WTC11 (cell line): ENCODE measurements around the gene SRRM3. TPM values are rescaled to one million over a fixed set of nuclear protein-coding genes. Genes with fewer than 3 reads are reported as not detected.

ENCODE experiments used
- ATAC-seq: fragments of 200-7000 bp; cut with Tn5 transposase; 2 replicates; pipeline ENCODE4 v1.10.0; 2021; ENCODE audit warnings: mild to moderate bottlenecking, moderate library complexity
- CTCF ChIA-PET: fragments of 300-600 bp; sonication (Branson Sonifier 250); formaldehyde crosslinking; loops from one replicate; lab custom pipeline; 2021; ENCODE audit warnings: antibody characterized with exemption; lab: Charles Lee
- POLR2A ChIA-PET: fragments of 350-600 bp; sonication (Branson Sonifier 250); formaldehyde crosslinking; loops from one replicate; lab custom pipeline; 2021; ENCODE audit warnings: antibody characterized with exemption; lab: Charles Lee
- DNase-seq: peaks from one replicate; pipeline ENCODE4 v3.0.0; 2021; ENCODE audit warnings: low spot score
- H3K27ac Mint-ChIP-seq: 2 replicates; pipeline ENCODE4 v1.8.0; 2021; ENCODE audit warnings: mixed read lengths
- H3K27me3 Mint-ChIP-seq: 2 replicates; pipeline ENCODE4 v1.8.0; 2021; ENCODE audit warnings: low read depth, mild to moderate bottlenecking, moderate library complexity, mixed read lengths
- H3K36me3 Mint-ChIP-seq: 2 replicates; pipeline ENCODE4 v1.8.0; 2021; ENCODE audit warnings: mixed read lengths
- H3K4me1 Mint-ChIP-seq: 2 replicates; pipeline ENCODE4 v1.8.0; 2022; ENCODE audit warnings: mixed read lengths
- H3K4me3 Mint-ChIP-seq: 2 replicates; pipeline ENCODE4 v1.8.0; 2021; ENCODE audit warnings: mild to moderate bottlenecking, moderate library complexity, mixed read lengths
- H3K9me3 Mint-ChIP-seq: 2 replicates; pipeline ENCODE4 v1.8.0; 2021; ENCODE audit warnings: mixed read lengths
- CBFB ChIP-seq: sonication (generic); formaldehyde crosslinking; IDR thresholded peaks from 2 replicates; pipeline ENCODE4 v1.8.1; 2022; ENCODE audit warnings: mild to moderate bottlenecking, low read depth, missing genetic modification reagents
- CREB1 ChIP-seq: sonication (generic); formaldehyde crosslinking; IDR thresholded peaks from 2 replicates; pipeline ENCODE4 v1.8.0; 2023; ENCODE audit warnings: mild to moderate bottlenecking, missing genetic modification reagents
- CREM ChIP-seq: sonication (generic); formaldehyde crosslinking; IDR thresholded peaks from 2 replicates; pipeline ENCODE4 v1.8.1; 2022; ENCODE audit warnings: mild to moderate bottlenecking, missing genetic modification reagents, moderate library complexity
- FOXJ3 ChIP-seq: sonication (generic); formaldehyde crosslinking; IDR thresholded peaks from 2 replicates; pipeline ENCODE4 v1.9.0; 2021; ENCODE audit warnings: missing genetic modification reagents, mild to moderate bottlenecking, borderline replicate concordance
- GABPB1 ChIP-seq: sonication (generic); formaldehyde crosslinking; IDR thresholded peaks from 2 replicates; pipeline ENCODE4 v1.8.1; 2023; ENCODE audit warnings: mild to moderate bottlenecking, missing genetic modification reagents
- MXD4 ChIP-seq: fragments of 250-450 bp; sonication (Bioruptor Pico); IDR thresholded peaks from 2 replicates; pipeline ENCODE4 v1.8.0; 2021; ENCODE audit warnings: mild to moderate bottlenecking, moderate library complexity, borderline replicate concordance
- OVOL2 ChIP-seq: fragments of 250-450 bp; sonication (Bioruptor Pico); IDR thresholded peaks from 2 replicates; pipeline ENCODE4 v1.9.0; 2021; ENCODE audit warnings: mild to moderate bottlenecking, borderline replicate concordance
- RORB ChIP-seq: fragments of 250-450 bp; sonication (Bioruptor Pico); IDR thresholded peaks from 2 replicates; pipeline ENCODE4 v1.9.0; 2021; ENCODE audit warnings: mild to moderate bottlenecking
- SOX15 ChIP-seq: fragments of 250-450 bp; sonication (Bioruptor Pico); IDR thresholded peaks from 2 replicates; pipeline ENCODE4 v1.9.0; 2021; ENCODE audit warnings: mild to moderate bottlenecking
- SP1 ChIP-seq: sonication (generic); formaldehyde crosslinking; conservative IDR thresholded peaks from 2 replicates; pipeline ENCODE4 v1.8.1; 2022; ENCODE audit warnings: missing genetic modification reagents
- TEAD4 ChIP-seq: sonication (generic); formaldehyde crosslinking; IDR thresholded peaks from 2 replicates; pipeline ENCODE4 v1.8.0; 2022; ENCODE audit warnings: mild to moderate bottlenecking, missing genetic modification reagents
- ZNF121 ChIP-seq: sonication (generic); formaldehyde crosslinking; IDR thresholded peaks from 2 replicates; pipeline ENCODE4 v1.8.0; 2023; ENCODE audit warnings: missing genetic modification reagents
- ZNF423 ChIP-seq: fragments of 250-450 bp; sonication (Bioruptor Pico); IDR thresholded peaks from 2 replicates; pipeline ENCODE4 v2.1.2; 2022; ENCODE audit warnings: mild to moderate bottlenecking, moderate library complexity
- total RNA-seq: library from RNA; stranded (reverse); gene quantifications from 3 replicates; pipeline ENCODE4 v1.2.3, GENCODE V29; 2021
- TF ChIP-seq, protein P1 (sequence below): sonication (generic); formaldehyde crosslinking; conservative IDR thresholded peaks from 2 replicates; pipeline ENCODE4 v1.8.1; 2022; ENCODE audit warnings: mild to moderate bottlenecking, missing genetic modification reagents
- TF ChIP-seq, protein P2 (sequence below): sonication (generic); formaldehyde crosslinking; IDR thresholded peaks from 2 replicates; pipeline ENCODE4 v1.8.1; 2023; ENCODE audit warnings: mild to moderate bottlenecking, moderate library complexity, missing genetic modification reagents
- TF ChIP-seq, protein P3 (sequence below): fragments of 250-450 bp; sonication (Bioruptor Pico); IDR thresholded peaks from 2 replicates; pipeline ENCODE4 v1.9.0; 2021; ENCODE audit warnings: mild to moderate bottlenecking
- TF ChIP-seq, protein P4 (sequence below): sonication (generic); formaldehyde crosslinking; IDR thresholded peaks from 2 replicates; pipeline ENCODE4 v1.8.1; 2022; ENCODE audit warnings: low read depth, mild to moderate bottlenecking, moderate library complexity, missing genetic modification reagents, borderline replicate concordance
- TF ChIP-seq, protein P5 (sequence below): fragments of 200-600 bp; IDR thresholded peaks from 2 replicates; pipeline ENCODE4 v1.8.0; 2022; ENCODE audit warnings: antibody characterized with exemption
- TF ChIP-seq, protein P6 (sequence below): fragments of 250-450 bp; sonication (Bioruptor Pico); IDR thresholded peaks from 2 replicates; pipeline ENCODE4 v1.8.0; 2021; ENCODE audit warnings: mild to moderate bottlenecking
- TF ChIP-seq, protein P7 (sequence below): sonication (generic); formaldehyde crosslinking; IDR thresholded peaks from 2 replicates; pipeline ENCODE4 v1.8.0; 2023; ENCODE audit warnings: missing genetic modification reagents, mild to moderate bottlenecking, borderline replicate concordance

The SRRM3 gene
- total RNA-seq, 1 experiment from 2014 or later = 17.7 TPM

DNA sequence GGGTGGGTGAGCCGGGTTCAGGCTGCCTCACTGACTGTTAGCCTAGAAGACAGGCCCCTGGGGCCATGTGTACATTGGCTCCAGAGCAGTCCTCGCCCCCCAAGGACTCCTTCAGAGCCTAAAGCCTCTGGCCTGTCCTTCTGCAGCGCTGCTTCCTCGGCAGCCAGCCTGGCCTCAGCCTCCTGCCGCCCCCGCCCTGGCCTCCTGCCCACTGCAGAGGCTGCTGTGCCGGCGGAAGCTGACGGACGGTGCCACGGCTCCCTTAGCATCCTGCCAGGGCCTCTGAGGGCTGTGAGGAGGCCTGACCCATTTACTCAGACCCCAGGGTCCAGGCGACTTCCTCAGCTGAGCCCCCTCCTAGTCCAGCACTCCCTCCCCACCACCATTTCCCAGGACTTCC, 4.9 kb downstream of the SRRM3 start:
- peaks cover 9% of the 10 kb centered on the region for H3K4me1 Mint-ChIP-seq
- ATAC-seq = no peak
- no peak for DNase-seq
- POLR2A ChIA-PET = no interaction called here
- TF ChIP-seq, protein P1, sequence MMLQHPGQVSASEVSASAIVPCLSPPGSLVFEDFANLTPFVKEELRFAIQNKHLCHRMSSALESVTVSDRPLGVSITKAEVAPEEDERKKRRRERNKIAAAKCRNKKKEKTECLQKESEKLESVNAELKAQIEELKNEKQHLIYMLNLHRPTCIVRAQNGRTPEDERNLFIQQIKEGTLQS (CRISPR knock-in tag) = no peak
- TF ChIP-seq, all 79 proteins: peak for 0
- Mint-ChIP-seq H3K27ac (no peak overlapping the region), H3K27me3 (peaks cover 24% of the 10 kb centered on the region), H3K36me3 (no peaks in the 10 kb centered on the region), H3K9me3 (no peaks in the 10 kb centered on the region), H3K4me3 (no peak overlapping the region)
- CTCF ChIA-PET = interaction anchor here (0.5 kb wide), 1 partner anchor 138 kb away, joined by 6 read pairs; no protein-coding TSS in a partner anchor

DNA sequence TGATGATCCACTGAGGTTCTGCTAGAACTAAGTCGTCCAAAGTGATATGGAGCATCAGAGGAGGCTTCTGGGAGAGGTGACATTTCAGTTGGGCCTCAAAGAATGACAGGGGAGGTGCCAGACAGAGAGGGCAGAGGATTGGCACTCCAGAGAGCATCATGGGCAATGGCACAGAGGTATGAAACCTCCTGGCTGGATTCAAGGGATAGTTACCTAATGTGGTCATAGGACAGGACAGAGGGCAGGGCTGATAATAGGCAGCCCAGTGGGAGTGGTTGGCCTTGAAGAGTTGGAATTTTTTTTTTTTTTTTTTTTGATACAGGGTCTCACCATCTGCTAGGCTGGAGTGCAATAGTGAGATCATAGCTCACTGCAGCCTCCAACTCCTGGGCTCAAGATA, 7.6 kb downstream of the SRRM3 start:
- ChIA-PET CTCF (interaction anchor here (1.0 to 1.8 kb wide), 2 partner anchors 11 to 24 kb away, joined by 3 to 6 read pairs; no protein-coding TSS in a partner anchor), POLR2A (no interaction called here)
- Mint-ChIP-seq H3K27me3 (peaks cover 11% of the 10 kb centered on the region), H3K4me3 (no peak overlapping the region), H3K9me3 (no peaks in the 10 kb centered on the region), H3K36me3 (no peaks in the 10 kb centered on the region), H3K4me1 (peaks cover 3% of the 10 kb centered on the region), H3K27ac (no peak overlapping the region)
- no peak for ATAC-seq
- TF ChIP-seq GABPB1 (CRISPR knock-in tag) (no peak), FOXJ3 (CRISPR knock-in tag) (no peak), CREM (CRISPR knock-in tag) (no peak), CREB1 (no peak), CBFB (CRISPR knock-in tag) (no peak)
- TF ChIP-seq, protein P2, sequence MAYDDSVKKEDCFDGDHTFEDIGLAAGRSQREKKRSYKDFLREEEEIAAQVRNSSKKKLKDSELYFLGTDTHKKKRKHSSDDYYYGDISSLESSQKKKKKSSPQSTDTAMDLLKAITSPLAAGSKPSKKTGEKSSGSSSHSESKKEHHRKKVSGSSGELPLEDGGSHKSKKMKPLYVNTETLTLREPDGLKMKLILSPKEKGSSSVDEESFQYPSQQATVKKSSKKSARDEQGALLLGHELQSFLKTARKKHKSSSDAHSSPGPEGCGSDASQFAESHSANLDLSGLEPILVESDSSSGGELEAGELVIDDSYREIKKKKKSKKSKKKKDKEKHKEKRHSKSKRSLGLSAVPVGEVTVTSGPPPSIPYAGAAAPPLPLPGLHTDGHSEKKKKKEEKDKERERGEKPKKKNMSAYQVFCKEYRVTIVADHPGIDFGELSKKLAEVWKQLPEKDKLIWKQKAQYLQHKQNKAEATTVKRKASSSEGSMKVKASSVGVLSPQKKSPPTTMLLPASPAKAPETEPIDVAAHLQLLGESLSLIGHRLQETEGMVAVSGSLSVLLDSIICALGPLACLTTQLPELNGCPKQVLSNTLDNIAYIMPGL = no peak
- TF ChIP-seq, protein P3, sequence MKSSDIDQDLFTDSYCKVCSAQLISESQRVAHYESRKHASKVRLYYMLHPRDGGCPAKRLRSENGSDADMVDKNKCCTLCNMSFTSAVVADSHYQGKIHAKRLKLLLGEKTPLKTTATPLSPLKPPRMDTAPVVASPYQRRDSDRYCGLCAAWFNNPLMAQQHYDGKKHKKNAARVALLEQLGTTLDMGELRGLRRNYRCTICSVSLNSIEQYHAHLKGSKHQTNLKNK (CRISPR knock-in tag) = no peak
- DNase-seq = no peak

DNA sequence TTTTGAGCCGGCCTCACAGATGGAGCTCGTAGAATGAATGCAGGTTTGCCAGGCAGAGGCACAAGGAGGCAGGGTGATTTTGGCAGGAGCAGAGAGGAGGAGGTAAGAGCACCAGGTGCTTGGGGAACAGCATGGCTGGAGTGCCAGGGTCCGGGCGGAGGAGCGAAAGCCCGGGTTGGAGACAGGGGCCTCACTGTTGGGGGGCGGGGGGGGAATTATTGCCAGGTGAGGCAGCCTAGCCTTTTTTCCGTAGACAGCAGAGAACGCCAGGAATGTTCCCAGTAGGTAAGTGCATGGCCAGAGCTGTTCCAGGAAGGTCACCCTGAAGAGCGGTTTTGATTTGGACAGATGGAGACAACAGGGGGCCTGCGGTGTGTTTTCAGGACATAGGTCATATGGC, 9.5 kb downstream of the SRRM3 start:
- no peaks in the 10 kb centered on the region for H3K36me3 Mint-ChIP-seq
- no peak overlapping the region for H3K4me3 Mint-ChIP-seq
- H3K27ac Mint-ChIP-seq = no peak overlapping the region
- ATAC-seq (no peak), DNase-seq (no peak)
- ChIA-PET POLR2A (interaction anchor here (0.5 kb wide), 1 partner anchor 43 kb away, joined by 3 read pairs; no protein-coding TSS in a partner anchor), CTCF (interaction anchor here (1.2 to 1.8 kb wide), 3 partner anchors 10 to 52 kb away, joined by 3 to 6 read pairs (median 5); no protein-coding TSS in a partner anchor)
- H3K27me3 Mint-ChIP-seq = peaks cover 3% of the 10 kb centered on the region; the same call in 1 of the 2 replicates
- H3K4me1 Mint-ChIP-seq = peaks cover 3% of the 10 kb centered on the region
- H3K9me3 Mint-ChIP-seq = no peaks in the 10 kb centered on the region
- TF ChIP-seq, protein P4, sequence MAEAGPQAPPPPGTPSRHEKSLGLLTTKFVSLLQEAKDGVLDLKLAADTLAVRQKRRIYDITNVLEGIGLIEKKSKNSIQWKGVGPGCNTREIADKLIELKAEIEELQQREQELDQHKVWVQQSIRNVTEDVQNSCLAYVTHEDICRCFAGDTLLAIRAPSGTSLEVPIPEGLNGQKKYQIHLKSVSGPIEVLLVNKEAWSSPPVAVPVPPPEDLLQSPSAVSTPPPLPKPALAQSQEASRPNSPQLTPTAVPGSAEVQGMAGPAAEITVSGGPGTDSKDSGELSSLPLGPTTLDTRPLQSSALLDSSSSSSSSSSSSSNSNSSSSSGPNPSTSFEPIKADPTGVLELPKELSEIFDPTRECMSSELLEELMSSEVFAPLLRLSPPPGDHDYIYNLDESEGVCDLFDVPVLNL (CRISPR knock-in tag) = no peak
- no peak for TF ChIP-seq ZNF121 (CRISPR knock-in tag)
- TF ChIP-seq, protein P5, sequence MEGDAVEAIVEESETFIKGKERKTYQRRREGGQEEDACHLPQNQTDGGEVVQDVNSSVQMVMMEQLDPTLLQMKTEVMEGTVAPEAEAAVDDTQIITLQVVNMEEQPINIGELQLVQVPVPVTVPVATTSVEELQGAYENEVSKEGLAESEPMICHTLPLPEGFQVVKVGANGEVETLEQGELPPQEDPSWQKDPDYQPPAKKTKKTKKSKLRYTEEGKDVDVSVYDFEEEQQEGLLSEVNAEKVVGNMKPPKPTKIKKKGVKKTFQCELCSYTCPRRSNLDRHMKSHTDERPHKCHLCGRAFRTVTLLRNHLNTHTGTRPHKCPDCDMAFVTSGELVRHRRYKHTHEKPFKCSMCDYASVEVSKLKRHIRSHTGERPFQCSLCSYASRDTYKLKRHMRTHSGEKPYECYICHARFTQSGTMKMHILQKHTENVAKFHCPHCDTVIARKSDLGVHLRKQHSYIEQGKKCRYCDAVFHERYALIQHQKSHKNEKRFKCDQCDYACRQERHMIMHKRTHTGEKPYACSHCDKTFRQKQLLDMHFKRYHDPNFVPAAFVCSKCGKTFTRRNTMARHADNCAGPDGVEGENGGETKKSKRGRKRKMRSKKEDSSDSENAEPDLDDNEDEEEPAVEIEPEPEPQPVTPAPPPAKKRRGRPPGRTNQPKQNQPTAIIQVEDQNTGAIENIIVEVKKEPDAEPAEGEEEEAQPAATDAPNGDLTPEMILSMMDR = no peak
- no peak for TF ChIP-seq OVOL2
- no peak for TF ChIP-seq CREB1
- no peak for TF ChIP-seq CREM (CRISPR knock-in tag)
- TF ChIP-seq RORB (CRISPR knock-in tag) = no peak
- TF ChIP-seq, protein P6, sequence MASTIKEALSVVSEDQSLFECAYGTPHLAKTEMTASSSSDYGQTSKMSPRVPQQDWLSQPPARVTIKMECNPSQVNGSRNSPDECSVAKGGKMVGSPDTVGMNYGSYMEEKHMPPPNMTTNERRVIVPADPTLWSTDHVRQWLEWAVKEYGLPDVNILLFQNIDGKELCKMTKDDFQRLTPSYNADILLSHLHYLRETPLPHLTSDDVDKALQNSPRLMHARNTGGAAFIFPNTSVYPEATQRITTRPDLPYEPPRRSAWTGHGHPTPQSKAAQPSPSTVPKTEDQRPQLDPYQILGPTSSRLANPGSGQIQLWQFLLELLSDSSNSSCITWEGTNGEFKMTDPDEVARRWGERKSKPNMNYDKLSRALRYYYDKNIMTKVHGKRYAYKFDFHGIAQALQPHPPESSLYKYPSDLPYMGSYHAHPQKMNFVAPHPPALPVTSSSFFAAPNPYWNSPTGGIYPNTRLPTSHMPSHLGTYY = no peak
- no peak for TF ChIP-seq SP1 (CRISPR knock-in tag)
- TF ChIP-seq MXD4 (CRISPR knock-in tag) = no peak
- TF ChIP-seq SOX15 = no peak
- no peak for TF ChIP-seq ZNF423
- no peak for TF ChIP-seq TEAD4 (CRISPR knock-in tag)
- TF ChIP-seq, protein P7, sequence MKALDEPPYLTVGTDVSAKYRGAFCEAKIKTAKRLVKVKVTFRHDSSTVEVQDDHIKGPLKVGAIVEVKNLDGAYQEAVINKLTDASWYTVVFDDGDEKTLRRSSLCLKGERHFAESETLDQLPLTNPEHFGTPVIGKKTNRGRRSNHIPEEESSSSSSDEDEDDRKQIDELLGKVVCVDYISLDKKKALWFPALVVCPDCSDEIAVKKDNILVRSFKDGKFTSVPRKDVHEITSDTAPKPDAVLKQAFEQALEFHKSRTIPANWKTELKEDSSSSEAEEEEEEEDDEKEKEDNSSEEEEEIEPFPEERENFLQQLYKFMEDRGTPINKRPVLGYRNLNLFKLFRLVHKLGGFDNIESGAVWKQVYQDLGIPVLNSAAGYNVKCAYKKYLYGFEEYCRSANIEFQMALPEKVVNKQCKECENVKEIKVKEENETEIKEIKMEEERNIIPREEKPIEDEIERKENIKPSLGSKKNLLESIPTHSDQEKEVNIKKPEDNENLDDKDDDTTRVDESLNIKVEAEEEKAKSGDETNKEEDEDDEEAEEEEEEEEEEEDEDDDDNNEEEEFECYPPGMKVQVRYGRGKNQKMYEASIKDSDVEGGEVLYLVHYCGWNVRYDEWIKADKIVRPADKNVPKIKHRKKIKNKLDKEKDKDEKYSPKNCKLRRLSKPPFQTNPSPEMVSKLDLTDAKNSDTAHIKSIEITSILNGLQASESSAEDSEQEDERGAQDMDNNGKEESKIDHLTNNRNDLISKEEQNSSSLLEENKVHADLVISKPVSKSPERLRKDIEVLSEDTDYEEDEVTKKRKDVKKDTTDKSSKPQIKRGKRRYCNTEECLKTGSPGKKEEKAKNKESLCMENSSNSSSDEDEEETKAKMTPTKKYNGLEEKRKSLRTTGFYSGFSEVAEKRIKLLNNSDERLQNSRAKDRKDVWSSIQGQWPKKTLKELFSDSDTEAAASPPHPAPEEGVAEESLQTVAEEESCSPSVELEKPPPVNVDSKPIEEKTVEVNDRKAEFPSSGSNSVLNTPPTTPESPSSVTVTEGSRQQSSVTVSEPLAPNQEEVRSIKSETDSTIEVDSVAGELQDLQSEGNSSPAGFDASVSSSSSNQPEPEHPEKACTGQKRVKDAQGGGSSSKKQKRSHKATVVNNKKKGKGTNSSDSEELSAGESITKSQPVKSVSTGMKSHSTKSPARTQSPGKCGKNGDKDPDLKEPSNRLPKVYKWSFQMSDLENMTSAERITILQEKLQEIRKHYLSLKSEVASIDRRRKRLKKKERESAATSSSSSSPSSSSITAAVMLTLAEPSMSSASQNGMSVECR (CRISPR knock-in tag) = no peak
